DLD1 (cell line): ENCODE results near the gene ATP11A.

Source experiments
- in situ Hi-C: cut with HindIII; loops from 2 replicates; pipeline ENCODE4 v1.10.0; 2017; ENCODE audit warnings: low sequenced_read_pairs

ATP11A gene

DNA sequence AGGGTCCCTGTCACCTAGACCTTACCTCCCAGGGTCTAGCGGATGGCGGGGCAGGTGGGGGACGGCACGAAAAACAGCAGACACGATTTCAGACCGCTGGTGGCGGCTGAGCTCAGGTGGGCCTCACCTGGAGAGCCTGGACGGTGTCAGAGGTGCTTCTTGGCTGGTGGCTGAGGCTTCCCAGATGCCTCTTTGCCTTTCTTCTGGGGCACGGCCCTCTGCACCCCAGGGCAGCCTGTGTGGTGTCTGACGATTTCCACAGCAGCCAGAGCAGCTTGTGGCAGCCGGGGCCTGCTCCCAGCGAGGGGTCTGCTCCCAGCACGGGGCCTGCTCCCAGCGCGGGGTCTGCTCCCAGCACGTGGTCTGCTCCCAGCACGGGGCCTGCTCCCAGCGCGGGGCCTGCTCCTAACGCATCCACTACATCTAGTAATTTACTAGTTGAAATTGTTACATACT is 66.7 kb downstream of the ATP11A start:
- in situ Hi-C loops = no loop called here

DNA sequence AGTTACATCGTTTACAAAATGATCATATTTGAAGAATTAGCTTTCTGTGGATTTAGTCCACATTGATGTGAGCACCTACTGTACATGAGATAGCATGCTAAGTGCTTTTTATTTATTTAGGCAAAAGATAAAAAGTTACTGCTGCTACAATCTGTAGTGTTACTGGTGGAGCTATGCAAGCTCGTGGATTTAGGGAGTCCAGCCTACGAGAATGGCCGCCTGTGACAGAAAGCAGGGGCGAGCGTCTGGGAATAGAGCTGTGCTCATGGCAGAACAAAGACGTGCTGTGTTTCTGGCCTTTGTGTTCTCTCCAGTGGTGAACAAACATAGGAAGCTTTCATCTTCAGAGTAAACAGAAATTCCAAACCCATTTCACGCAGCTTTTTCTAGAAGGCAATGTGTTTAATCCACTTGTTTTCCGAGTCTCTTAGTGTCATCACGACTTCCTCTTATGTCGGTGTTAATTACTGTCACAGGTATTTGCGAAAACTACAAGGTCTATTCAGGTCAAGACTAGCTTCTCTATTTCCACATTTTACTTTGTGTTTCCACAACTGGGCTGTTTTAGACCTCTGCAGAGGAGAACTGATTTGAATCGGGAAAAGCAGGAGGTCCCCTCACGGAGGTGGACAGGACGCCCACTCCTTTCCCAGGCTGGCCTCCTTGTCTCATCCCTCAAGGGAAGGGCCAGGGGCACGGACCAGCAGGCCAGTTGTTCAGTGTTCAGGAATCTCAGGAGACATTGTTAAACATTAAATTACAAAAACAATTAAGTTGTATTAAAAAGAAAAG is 67.3 kb downstream of the ATP11A start:
- in situ Hi-C loops = no loop called here

DNA sequence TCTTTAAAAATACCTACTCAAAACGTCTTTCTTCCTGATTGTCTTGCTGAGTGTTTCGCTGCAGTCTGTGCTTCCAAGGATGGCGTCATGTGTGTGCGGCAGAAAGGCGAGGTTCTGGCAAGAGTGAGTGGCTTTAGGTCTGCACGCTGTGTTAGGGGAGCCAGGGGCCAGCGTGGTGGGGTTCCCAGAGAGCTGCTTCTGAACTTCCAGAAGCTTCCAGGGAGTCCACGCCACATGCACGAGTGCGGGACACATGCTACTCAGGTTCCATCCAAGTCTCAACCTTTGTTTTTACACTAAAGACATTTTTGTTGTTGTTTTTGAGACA is 67.9 kb downstream of the ATP11A start:
- in situ Hi-C loops = no loop called here

DNA sequence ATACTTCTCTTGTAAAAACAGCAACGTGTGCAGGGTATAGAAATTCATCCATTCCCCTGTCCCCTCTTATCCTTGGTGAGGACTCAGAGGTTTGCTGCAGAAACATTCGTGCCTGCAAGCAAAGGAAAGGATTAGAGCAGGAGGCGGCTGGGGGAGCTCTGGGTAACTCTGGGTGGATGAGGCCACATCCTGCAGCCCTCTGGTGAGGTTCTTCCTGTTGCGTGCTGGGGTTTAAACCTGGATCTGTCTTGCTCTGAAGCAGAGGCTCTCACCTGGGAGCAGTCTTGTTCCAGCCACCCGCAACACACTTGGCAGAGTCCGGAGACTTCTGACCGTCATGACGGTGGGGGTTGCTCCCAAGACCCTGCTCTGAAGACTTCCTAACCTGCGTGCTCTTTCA is 69.2 kb downstream of the ATP11A start:
- in situ Hi-C loops = no loop called here

DNA sequence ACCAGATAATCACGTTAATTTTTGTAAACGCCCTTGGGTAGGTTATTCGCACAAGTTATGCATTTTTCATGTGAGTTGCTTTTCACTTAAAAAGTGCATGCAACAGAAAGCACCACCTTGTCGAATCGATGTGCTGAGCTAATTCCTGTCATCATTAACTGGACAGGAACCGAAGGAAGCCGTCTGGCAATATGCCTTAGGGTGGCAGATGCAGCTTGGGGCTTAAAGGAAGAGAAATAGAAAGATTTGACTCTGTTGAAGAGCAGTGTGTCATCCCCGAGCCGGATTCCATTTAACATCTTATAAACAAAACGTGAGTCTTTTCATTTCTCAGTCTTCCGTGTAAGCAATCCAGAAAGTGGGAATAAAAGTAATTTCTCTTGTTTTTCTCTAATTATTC is 70.0 kb downstream of the ATP11A start:
- in situ Hi-C loops = no loop called here

DNA sequence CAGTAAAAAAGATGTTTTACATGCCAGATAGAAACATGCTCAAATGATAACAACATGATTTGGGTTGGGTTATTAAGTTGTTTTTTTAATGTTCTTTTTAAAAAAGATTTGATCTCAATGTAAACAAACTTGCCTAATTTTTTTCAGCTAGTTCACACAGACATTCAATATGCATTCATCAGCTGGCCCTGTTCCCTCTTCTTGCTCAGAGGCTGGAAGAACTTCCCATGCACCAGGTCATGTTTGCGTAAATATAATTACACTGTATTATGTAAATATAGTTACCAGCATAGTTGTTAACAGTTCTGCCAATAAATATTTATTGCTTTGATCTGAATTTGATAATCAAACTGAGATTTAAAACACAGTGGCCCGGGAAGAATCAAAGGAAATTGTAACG is 70.6 kb downstream of the ATP11A start:
- in situ Hi-C loops = no loop called here

DNA sequence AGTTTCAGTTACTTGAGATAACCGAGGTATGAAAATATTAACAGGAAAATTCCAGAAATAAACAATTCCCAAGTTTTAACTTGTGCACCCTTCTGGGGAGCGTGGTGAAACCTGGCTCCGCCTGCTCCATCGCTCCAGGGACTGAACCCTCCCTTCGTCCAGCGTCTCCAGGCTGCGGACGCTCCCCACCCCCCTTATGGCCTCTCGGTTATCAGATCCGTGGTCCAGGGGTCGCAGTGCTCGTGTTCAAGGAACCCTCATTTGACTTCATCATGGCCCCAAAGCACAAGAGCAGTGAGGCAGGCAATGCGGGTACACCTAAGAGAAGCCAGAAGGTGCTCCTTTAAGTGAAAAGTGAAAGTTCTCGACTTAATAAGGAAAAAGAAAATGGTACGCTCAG is 71.1 kb downstream of the ATP11A start:
- in situ Hi-C loops = no loop called here

DNA sequence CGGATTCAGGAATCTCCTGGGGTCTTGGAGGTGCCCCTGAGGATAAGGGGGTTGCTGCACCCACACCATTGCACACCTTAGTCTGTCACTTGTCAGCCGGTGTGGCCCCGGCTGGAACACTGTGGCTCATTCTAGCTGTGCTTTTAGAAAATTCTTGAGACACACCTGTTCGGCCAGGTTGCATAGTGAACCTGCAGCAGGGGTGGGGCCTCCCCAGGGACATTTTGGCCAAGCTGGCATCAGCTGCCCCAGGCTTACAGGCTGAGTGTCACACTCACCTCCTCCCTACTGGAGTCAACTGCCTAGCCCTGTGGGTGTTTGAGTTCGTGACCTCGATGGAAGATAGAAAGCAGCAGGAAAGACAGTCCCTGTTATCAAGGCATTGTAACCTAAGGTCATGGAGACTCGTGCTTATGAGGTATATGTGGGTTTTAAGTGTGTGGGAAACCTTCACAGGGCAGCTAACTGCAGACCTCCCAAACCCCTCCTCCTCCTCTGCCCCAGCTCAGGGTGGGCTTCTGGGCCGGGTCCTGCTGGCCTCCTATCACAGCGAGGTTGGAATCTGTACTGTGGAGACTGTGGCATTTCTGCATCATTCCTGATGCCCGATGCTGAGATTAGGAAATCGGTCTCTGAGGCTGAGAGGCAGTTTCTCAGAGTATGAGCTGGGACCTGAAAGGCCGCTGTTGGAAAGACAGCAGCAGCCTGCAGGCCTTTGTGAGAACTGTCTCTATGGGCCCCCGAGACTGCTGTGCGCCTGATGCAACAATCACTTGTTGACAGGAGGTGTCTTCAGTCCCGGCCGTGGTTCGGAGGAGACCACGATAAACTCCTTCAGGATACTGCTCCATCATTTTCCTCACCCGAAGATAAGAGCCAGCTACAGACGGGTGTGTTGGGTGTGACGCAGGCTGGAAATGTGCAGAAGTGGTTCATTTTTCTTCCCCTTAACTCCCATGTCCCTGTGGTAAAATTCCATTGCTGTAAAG is 72.2 kb downstream of the ATP11A start:
- in situ Hi-C loops = no loop called here

DNA sequence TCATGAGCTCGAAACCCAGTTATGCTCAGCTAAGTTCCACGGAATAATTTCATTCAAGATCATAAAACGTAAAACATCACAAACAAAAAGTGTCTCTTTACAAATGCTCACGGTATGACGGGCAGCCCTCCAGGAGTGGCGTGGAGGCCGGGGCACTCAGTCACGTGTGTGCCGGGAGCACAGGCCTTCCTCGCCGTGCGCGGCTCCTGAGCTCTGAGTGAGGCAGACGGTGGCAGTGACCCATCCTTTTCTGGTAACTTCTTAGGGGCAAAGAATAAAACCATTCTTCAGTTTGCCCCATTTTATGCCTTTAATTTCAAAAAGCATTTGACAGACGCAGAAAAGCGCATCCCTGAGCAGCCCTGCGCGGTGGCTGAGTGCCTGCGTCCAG is 72.8 kb downstream of the ATP11A start:
- in situ Hi-C loops = no loop called here

DNA sequence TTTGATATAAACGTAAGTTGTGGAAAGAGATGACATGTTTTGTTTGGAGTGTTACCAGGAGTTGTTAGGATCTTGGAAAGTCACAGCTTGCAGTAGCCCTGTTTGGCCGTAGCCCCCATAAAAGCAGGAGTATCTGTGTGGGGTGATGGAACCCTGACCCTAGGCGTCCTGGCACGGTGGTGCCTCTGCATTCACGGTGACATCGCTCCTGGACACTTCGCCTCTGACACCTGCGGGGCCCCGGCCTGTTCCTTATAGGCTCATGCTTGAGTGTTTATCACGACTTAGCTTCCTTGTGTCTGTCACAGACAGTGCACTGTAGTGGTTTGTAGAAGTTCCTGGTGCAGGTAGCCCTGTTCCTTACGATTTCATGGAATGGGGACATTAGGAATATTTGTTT is 74.2 kb downstream of the ATP11A start:
- in situ Hi-C loops = no loop called here

DNA sequence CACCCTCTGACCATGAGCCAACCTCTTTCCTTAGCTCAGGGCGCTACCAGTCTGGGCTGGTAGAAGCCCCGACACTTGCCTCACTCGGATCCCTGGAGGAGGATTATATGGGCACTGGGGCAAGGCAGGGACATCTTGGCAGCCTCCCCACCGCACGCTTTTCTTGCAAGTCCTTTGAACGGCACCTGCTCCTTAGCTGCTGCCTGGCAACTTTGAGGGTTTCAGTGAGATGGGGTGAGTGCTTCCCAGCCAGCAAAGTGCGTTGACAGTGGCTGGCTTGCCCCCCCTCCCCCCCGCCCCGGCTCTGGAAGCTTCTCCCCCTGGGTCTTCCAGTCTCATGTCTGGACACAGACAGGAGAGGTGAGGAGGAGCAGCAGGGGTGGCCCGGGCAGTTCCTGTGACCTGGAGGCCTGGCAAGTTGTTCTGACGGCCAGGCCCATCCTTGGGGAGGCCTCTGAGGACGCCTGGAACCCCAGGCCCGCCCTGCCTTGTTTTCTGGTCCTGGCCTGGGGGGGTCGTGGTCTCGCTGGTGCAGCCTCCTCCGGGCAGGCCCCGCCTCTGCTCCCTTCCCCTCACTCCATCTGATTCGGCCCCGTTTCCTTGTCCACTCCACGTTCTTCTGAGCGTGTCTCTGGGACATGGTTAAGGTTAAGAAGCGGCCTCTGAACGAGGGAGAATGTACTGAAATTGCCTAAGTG is 75.2 kb downstream of the ATP11A start:
- in situ Hi-C loops = no loop called here

DNA sequence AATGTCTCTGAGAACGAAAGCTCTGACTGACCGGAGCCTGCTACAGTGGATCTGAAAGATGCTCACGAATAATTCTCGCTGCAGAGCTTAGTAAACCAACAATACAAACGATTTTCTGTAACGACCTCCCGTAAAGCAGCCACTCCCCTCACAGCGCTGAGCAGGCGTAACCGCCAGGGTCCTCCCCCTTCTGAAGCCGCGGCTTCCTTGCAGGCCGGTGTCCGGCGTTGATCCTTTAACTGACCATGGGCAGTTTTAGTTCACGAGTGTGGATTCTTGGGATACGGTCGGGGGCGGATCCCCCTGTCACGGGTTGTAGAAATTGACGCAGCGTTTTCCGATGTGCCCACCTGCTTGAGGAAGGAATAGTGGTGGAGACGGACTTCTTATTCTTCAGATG is 75.9 kb downstream of the ATP11A start:
- in situ Hi-C loops = no loop called here

DNA sequence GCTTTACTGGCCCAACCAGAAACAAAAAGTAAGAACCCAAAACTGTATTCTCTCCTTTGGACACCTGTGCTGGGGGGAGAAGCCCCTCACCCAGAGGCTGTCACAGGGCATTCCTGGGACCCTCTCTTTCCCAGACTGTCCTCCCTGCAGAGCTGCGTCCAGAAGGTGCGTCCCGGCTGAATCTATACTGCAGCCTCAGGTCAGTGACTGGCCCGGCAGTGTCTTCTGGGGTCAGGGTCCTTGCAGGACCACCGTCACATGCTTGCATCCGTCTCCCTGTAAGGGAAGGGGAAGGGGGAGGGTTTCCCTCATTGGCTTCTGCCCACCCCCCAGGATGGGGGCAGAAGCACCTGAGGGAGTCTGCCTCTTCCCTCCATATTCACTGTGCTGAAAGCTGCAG is 76.5 kb downstream of the ATP11A start:
- in situ Hi-C loops = no loop called here

DNA sequence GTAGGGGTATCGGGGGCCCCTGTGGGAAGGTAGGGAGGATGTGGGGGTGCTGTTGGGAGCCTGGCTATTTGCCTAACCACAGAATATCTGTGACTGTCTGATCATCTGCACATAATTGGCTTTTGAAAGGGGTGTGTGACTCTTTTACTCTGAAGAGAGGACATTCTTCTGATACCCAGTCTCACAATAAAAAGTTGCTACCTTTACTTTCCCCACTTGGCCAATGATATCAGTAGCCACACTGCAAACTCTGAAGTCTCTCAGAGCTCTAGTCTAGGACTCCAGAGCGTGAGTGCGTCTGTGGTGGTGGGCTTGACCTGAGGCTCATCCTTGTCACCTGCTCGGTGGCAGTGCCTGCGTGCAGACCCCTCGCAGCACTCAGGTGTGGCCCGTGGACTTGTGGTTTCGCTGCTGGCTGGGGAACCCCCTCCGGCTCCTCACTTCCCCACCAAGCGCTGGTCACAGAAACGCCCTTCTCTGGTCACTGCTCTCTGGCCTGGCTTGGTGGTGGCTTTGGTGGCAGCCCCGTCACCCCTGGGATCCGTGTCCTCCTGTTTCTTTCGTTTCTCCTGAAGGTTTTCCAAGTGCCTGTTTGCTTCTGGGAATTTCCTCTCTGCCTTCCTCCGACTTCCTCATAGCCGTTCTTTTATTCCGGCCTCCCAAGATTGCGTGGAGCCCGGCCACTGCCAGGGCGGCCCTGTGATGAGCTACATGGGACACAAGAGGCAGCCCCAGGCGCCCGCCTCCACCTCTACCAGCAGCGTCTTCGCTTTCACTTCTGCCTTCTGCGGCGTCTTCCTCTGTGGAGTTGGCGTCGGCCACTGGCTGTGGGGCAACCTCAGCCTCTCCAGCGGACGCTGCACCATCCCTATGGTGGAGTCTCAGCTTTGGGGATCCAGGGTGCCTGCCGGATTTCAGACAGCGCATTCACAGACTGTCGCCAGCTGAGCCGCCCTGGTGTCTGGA is 78.0 kb downstream of the ATP11A start:
- in situ Hi-C loops = no loop called here

DNA sequence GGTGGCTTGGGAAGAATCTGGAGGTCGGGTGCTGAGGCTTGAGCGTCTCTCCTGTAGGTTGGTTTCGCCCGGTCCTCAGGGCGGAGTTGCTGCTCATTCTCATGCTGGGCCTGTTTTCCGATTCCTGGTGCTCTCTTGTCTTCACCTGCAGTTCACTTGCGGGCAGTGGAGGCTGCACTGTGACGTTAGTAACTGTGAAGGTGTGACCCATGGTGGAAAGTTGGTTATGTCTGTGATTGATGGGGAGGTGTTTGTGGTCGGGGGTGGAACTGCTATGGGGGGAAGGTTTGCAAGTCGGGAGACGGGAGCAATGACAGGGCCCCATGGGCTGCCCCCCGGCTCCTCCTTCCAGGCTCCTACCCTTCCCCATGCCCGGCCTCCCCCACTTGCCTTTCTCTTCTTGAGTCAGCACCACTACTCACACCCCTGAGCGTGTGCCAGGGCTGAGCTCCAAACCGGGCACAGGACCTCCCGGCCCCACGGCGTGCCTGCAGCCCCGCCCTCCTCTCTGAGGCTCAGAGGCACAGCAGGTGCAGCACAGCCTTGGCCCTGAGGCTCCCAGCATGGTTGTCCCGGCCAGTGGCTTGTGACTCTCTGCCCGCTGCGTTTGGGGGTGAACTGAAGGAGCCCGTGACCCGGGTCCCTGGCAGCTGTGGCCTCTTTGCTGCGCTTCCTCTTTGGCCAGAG is 79.1 kb downstream of the ATP11A start:
- in situ Hi-C loops = no loop called here

DNA sequence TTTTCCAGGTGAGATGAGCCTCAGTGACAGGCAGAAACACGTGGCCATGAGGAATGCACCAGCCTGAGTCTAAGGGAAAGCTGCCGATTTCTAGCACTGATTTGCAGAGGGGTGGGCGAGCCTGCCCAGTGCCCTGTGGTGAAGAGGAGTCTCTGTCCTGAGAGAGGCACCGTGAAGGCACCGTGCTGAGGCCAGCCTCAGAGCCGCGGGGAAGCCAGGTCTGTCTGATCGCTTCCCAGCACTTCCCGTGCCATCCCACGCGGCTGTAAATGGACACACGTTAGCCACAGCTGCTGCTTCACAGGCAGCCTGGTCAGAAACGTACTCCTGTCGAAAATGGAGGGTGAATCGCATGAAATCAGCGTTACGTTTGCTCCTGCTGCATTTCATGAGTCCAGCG is 79.8 kb downstream of the ATP11A start:
- in situ Hi-C loops = no loop called here

DNA sequence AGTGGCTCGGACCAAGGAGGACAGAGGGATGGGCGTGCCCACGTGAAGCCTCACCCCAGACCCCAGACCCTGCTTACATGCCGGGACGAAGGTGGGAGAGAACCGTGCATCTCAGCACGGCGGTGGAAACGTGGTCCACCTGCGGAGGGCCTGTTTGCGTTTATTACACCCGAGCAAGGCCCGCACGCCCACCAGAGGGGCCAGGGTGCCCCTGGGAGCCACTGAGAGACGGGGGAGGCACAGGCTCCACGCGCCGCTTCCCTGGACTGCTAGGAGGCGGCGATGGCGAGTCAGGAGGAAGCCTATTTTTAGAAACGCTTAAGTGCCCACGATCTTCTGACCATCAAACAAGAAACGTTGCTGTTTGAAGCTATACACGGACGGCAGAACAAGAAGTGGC is 80.7 kb downstream of the ATP11A start:
- in situ Hi-C loops = no loop called here

DNA sequence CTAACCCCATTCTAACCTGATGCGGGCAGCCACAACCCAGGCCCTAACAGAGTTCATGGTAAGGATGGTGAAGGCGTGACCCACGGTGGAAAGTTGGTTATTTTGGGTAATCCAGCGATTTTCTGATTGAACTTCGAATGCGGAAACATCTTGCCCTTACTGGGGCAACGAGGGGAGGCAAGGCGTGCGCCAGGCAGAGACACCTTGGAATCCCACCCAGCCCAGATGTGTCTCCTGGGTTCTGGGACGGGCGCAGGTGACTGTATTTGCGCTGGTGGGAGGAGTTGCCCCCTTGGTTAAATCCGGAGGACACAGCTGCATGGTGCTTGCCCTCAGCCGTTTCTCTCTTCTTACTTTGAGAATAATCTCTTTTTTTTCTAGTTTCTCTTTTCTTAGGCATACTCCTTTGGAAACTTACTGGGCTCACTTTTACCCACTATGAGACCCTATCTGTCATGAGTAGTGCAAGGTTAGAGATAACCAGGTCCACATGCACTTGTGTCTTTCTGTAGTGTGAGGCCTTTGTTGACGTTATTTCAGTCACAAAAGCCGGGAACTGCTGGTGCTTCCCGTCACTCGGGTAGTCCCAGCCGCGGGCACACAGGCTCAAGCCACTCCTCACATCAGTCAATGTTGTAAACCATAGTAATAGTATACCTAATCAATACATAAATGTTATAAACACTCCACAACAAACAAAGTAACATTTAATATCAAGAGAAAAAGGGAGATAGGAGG is 81.5 kb downstream of the ATP11A start:
- in situ Hi-C loops = no loop called here

DNA sequence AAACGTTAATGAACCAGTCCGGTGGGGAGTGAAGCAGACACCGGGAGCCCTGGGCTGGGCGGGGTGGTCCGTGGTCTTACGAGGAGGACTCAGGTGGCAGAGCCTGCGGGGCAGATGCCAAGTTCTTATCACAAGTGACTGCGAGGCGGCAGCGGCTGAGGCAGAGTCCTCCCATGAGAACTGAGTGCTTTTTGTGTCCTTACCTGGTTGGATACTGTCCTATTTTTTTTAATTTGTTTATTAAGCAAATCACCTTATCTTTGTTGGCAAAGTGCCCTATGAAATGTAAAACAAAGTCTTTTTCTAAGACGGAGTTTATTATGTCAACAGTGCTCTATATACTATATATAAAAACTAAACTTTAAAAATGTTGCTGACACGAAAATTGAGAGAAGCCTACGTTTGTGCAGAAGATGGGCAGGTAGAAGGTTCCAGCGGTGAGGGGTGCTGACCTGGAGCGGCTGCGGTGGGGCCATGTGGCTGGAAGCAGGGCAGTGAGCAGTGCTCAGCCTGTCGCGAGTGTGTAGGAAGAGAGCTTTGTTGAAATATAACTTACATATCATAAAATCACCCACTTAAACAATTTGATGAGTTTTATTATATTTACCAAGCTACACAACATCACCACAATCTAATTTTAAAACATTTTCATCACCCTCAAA is 82.2 kb downstream of the ATP11A start:
- in situ Hi-C loops = no loop called here
